ENCODE measurements around the gene TRANK1.

The TRANK1 gene

DNA sequence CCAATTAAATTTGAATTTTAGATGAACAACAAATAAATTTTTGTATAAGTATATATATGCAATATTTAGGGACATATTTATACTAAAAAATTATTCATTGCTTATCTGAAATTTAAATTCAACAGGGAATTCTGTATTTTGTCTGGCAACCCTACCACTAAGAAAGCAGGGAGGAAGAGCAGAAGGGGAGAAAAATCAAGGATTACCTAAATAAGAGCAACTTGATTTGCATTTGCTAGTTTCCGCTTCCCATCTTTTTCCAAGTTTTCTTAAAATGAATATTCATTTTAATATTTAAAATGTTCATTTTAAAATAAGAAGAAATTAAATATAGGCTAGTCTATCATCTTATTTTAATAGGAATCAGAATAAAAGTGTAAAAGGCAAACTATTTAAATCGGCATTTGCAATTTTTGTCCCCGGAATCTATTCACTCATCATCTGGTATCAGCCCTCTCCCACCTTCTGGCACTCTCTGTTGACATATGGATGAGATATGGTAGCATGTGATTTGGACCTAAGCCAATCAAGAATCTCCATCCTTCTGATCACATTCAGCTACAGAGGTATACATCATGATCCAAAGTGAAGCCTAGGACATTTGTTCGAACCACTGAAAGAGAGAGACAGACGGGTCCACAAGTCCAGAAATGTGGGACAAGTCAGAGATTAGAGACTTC, 82.6 kb downstream of the TRANK1 start:
- Mint-ChIP-seq H3K27ac (peak overlapping the region in 1 of 2 donors; percentile 75), H3K36me3 (ENCODE audit: insufficient read depth) (peaks cover 63% of the 10 kb centered on the region)

DNA sequence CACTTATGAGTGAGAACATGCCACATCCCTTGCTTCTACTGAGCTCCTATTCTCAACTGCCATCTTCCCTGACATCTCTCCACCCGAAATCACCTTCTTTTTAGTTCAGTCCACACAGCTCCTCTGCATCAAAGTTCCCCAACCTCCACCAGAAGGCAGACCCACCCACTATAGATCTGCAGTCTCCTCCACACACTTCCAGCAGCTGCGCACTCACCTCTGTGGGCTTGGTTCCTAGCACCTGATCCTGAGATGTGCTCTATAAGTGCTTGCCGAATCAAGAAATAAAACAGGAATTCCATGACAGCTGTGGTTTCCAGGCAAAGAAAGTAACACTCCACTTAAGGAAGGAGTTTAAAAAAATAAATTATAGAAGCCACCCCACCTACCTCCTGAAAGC, 85.4 kb downstream of the TRANK1 start:
- Mint-ChIP-seq H3K4me3 (no peak overlapping the region), H3K4me1 (ENCODE audit: low read depth in 2 of 2) (peaks cover 12 to 17% of the 10 kb centered on the region in 2 donors), H3K27ac (peak overlapping the region in 1 of 2 donors; percentile 75), H3K27me3 (no peaks in the 10 kb centered on the region), H3K36me3 (ENCODE audit: insufficient read depth) (peaks cover 81% of the 10 kb centered on the region), H3K9me3 (no peaks in the 10 kb centered on the region)
- no peak for DNase-seq
- no peak for ATAC-seq (replicated peaks)

More for the DNA sequence above, 82.6 kb downstream of the TRANK1 start:
- peaks cover 22 to 25% of the 10 kb centered on the region in 2 donors for H3K4me1 Mint-ChIP-seq (ENCODE audit: low read depth in 2 of 2)
- ATAC-seq (replicated peaks) = no peak
- H3K27me3 Mint-ChIP-seq = no peaks in the 10 kb centered on the region
- DNase-seq = no peak
- H3K9me3 Mint-ChIP-seq = no peaks in the 10 kb centered on the region
- no peak overlapping the region for H3K4me3 Mint-ChIP-seq

DNA sequence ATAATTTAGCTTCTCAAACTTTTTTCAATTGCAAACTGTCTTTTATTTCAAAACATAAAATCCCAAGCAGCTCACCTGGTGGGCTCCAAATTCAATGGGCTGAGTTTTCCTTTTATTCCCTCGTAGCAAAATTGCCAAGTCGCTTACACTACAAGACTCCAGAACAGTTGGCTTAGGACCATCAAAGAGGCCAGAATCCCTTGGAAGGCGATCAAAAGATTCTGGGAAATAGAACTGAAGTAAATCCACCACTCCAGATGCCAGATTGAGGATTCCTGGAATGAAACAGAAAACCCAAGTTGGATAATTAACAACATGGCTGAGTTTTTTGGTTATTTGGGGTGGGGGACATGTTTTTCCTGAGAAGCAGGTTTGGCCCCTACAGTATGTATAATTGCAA, 92.8 kb downstream of the TRANK1 start:
- H3K27me3 Mint-ChIP-seq = no peaks in the 10 kb centered on the region
- no peak for DNase-seq
- peaks cover 87% of the 10 kb centered on the region for H3K36me3 Mint-ChIP-seq (ENCODE audit: insufficient read depth)
- no peak overlapping the region for H3K4me3 Mint-ChIP-seq
- H3K27ac Mint-ChIP-seq = no peak overlapping the region
- peaks cover 10 to 28% of the 10 kb centered on the region in 2 donors for H3K4me1 Mint-ChIP-seq (ENCODE audit: low read depth in 2 of 2)
- no peaks in the 10 kb centered on the region for H3K9me3 Mint-ChIP-seq
- no peak for ATAC-seq (replicated peaks)

DNA sequence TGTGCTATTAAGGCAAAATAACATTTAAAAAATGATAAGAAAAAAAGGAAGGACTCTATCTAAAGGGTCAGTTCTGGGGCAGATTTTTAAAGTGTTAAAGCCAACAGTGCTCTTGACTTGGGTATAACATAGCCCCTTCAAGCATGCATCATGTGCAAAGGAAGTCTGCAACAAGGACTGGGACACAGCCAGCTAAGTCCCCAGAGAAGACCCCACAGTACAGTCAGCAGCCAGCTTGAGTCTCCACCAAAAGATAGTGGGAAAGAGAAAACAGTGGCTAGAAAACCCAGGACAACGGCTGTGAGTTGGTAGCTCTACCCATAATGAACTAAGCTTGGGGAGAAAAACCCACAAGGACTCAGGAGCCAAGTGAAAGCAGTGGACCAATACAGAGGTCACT, 94.1 kb downstream of the TRANK1 start:
- H3K27me3 Mint-ChIP-seq = no peaks in the 10 kb centered on the region
- H3K9me3 Mint-ChIP-seq = no peaks in the 10 kb centered on the region
- peaks cover 7 to 28% of the 10 kb centered on the region in 2 donors for H3K4me1 Mint-ChIP-seq (ENCODE audit: low read depth in 2 of 2)
- no peak overlapping the region for H3K4me3 Mint-ChIP-seq
- peaks cover 87% of the 10 kb centered on the region for H3K36me3 Mint-ChIP-seq (ENCODE audit: insufficient read depth)
- ATAC-seq (replicated peaks) (no peak), DNase-seq (no peak)
- H3K27ac Mint-ChIP-seq = peak overlapping the region in 1 of 2 donors; percentile 8

DNA sequence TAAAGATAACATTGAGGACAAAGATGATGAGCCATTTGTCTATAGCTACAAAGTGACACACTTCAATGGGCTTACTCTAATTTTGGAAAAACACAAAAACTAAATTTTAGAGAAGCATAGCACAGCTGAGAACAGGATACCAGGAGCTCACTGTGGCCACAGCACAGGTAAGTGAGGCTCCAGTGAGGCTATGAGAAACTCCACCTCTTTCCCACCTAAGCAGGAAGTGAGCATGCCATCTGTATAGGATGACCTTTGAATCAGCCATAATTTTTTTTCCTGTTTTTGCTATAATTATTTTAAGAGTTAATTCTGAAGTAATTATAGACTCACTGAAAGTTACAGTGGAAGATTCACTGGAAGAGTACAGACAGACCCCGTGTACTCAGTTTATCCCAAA, 98.4 kb downstream of the TRANK1 start:
- H3K36me3 Mint-ChIP-seq (ENCODE audit: insufficient read depth) = peaks cover 79% of the 10 kb centered on the region
- H3K27me3 Mint-ChIP-seq = no peaks in the 10 kb centered on the region
- DNase-seq (no peak), ATAC-seq (replicated peaks) (no peak)
- peaks cover 0 to 2% of the 10 kb centered on the region in 2 donors for H3K9me3 Mint-ChIP-seq
- H3K4me1 Mint-ChIP-seq (ENCODE audit: low read depth in 2 of 2) = peaks cover 26 to 55% of the 10 kb centered on the region in 2 donors
- H3K4me3 Mint-ChIP-seq = no peak overlapping the region
- H3K27ac Mint-ChIP-seq = peak overlapping the region; percentile 46 to 68

DNA sequence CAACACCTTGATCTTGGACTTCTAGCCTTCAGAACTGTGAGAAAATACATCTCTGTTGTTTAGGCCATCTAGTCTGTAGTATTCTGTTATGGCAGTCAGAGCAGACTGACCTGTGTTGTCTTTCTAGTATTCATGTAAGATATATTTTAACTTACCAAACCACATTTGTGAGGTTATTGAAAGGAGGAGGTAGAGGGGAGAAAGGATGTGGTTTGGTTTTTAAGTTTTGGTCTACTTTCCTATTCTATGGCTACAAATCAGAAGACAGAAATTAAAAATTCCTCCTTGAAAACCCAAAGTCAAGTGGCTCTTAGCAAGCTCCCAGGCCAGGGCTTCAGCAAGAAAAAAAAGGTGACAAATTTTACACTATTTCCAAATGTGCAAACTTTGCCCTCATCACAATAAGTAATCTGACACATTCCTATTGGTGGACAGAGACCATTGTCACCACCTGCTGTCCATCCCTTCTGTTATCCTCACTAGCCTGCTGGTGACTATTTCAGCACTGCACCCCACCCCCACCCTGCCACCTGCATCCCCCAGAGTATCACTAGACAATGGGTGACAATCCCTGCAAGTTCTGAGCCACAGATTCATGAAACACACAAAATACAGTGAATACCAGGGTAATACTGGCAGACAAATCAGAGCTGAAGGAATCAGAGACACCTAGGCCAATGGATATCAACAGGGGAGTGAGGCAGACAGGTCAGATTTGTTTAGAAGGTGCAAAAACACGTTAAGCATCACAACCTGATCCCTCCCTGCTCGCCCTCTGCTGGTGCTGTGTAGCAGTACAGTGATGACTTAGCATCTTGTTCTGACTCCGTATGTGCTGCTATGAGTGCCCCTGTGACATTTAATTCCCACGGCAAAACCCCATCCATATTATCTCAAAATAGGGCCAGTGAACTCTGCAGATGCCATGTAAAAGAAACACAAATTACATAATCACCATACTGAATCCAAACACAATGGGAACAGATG, 101.5 kb downstream of the TRANK1 start:
- peaks cover 0 to 3% of the 10 kb centered on the region in 2 donors for H3K9me3 Mint-ChIP-seq
- H3K27ac Mint-ChIP-seq = peak overlapping the region; percentile 57 to 73
- peak; percentile 86 for ATAC-seq (replicated peaks)
- peak overlapping the region; percentile 40 to 52 for H3K4me3 Mint-ChIP-seq
- DNase-seq = peak; percentile 45 to 59 (median 55)
- peaks cover 63% of the 10 kb centered on the region for H3K36me3 Mint-ChIP-seq (ENCODE audit: insufficient read depth)
- H3K4me1 Mint-ChIP-seq (ENCODE audit: low read depth in 2 of 2) = peaks cover 27 to 47% of the 10 kb centered on the region in 2 donors
- no peaks in the 10 kb centered on the region for H3K27me3 Mint-ChIP-seq

DNA sequence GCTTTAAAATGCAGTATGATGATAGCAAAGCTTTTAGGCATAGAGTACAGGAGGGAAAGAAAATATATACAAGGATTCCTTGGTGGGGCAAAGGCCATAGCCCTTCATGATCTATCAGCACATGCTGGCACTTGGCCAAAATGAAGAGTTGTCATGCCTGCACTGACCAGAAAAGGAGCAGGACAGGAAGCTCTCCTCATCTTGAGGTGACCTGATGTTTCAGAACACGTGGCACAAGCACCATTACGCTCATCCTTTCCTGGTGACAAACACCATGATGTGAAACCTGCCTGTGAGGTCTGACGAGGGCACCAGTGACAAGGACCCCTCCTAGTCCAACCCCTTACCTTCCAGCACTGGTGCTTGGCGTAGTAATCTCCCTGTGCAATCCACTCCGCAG, 102.6 kb downstream of the TRANK1 start:
- peaks cover 62% of the 10 kb centered on the region for H3K36me3 Mint-ChIP-seq (ENCODE audit: insufficient read depth)
- H3K9me3 Mint-ChIP-seq = peaks cover 0 to 3% of the 10 kb centered on the region in 2 donors
- ATAC-seq (replicated peaks) (no peak), DNase-seq (no peak)
- H3K27ac Mint-ChIP-seq = peak overlapping the region in 1 of 2 donors; percentile 57
- no peaks in the 10 kb centered on the region for H3K27me3 Mint-ChIP-seq
- H3K4me1 Mint-ChIP-seq (ENCODE audit: low read depth in 2 of 2) = peaks cover 27 to 46% of the 10 kb centered on the region in 2 donors
- H3K4me3 Mint-ChIP-seq = peak overlapping the region in 1 of 2 donors; percentile 52

DNA sequence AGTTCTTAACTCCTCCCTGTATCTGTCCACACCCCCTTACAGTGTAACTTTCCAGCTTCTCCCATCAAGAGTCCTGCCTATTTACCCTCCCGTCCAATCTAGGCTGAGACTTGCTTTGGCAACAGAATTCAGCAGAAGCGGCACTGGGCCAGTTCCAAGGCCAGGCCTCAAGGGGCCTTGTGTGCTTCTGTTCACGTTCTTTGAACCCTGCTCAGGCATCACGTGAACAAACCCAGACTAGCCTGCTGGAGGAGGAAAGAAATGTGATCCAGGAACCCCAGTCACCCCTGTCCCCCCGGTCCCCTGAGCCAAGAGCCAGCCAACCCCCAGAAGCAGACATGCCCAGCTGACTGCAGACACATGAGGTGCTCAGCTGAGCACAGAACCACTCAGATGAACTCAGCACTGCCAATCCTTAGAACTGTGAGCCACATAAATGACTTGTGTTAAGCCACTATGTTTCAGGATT, 104.4 kb downstream of the TRANK1 start:
- Mint-ChIP-seq H3K27ac (peak overlapping the region in 1 of 2 donors; percentile 42), H3K9me3 (peaks cover 0 to 3% of the 10 kb centered on the region in 2 donors)
- ATAC-seq (replicated peaks) = no peak

DNA sequence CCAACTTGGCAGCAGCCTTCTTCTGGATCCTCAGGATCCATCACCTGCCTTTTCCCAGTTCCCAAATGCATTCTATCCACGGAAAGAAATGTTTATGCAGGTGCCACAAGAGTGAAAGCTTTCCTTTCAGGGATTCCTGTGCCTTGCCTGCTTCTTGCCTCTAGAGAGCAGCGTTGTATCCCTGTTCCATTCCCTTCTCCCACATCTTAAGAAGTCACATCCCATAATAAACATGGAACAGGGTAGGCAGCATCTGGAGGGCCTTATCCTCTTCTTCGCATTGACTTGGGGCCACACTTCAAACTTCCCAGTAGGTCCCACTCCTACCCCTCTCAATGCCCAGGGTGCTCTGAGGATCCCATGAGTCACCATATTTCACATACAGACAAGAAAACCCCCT, 107.8 kb downstream of the TRANK1 start:
- Mint-ChIP-seq H3K36me3 (ENCODE audit: insufficient read depth) (peaks cover 66% of the 10 kb centered on the region), H3K27ac (peak overlapping the region; percentile 44 to 78)

More for the DNA sequence above, 104.4 kb downstream of the TRANK1 start:
- no peak overlapping the region for H3K4me3 Mint-ChIP-seq
- H3K4me1 Mint-ChIP-seq (ENCODE audit: low read depth in 2 of 2) = peaks cover 27 to 46% of the 10 kb centered on the region in 2 donors
- no peak for DNase-seq
- H3K36me3 Mint-ChIP-seq (ENCODE audit: insufficient read depth) = peaks cover 54% of the 10 kb centered on the region
- H3K27me3 Mint-ChIP-seq = no peaks in the 10 kb centered on the region

DNA sequence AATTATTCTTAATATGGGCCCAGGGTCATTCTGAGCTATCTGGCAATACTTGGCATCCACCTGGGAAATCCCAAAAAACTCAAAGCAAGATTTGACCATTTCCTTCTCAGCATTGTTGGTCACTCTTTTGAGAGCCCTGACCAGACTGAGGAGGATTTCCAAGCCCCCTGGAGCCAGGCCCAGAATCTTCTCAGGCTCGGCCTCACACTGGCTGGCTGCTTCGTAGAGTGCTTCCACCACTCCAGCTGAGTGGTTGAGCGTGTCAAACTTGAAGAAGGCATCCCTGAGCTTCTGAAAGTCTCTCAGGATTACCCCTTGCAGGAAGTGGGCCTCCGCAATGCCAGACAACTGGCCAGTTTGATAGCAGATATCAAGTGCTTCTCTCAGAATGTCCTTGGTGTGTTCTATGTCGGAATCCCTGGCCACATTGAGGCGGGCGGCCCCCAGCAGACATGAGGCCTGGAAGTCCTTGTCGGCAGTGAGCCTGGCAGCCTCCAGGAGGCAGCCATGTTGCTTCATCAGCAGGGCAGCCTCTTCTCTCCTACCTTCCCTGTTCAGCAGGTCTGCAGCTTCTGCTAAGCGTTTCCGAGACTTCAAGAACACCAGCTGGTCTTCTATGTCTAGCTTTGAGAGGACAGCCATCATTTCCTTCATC, 111.6 kb downstream of the TRANK1 start:
- Mint-ChIP-seq H3K36me3 (ENCODE audit: insufficient read depth) (peaks cover 80% of the 10 kb centered on the region), H3K4me3 (no peak overlapping the region), H3K4me1 (ENCODE audit: low read depth in 2 of 2) (peaks cover 0 to 9% of the 10 kb centered on the region in 2 donors), H3K9me3 (no peaks in the 10 kb centered on the region), H3K27ac (no peak overlapping the region), H3K27me3 (no peaks in the 10 kb centered on the region)
- no peak for ATAC-seq (replicated peaks)
- no peak for DNase-seq

More for the DNA sequence above, 107.8 kb downstream of the TRANK1 start:
- H3K9me3 Mint-ChIP-seq = peaks cover 0 to 3% of the 10 kb centered on the region in 2 donors
- H3K4me3 Mint-ChIP-seq = no peak overlapping the region
- ATAC-seq (replicated peaks) (no peak), DNase-seq (no peak)
- peaks cover 6 to 22% of the 10 kb centered on the region in 2 donors for H3K4me1 Mint-ChIP-seq (ENCODE audit: low read depth in 2 of 2)
- no peaks in the 10 kb centered on the region for H3K27me3 Mint-ChIP-seq

DNA sequence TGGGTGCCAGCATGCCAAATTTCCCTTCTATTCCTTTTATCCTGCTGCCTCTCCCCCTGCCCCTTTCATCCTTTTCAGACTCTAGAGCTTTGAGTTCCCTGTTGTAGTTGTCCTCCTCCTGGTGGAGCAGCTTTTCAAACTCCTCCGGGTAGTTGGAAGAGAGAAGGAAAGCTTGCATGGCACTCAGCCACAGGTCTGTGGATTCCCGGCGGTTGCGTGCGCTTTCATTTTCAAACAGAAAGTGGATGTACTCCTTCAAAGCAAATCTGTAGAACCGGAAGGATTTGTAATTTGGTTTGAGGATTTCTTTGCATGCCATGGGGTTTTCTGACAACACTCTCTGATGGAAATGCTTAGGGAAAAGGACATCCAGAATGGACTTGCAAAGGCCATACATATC, 112.4 kb downstream of the TRANK1 start:
- no peak for DNase-seq
- peaks cover 0 to 8% of the 10 kb centered on the region in 2 donors for H3K4me1 Mint-ChIP-seq (ENCODE audit: low read depth in 2 of 2)
- H3K4me3 Mint-ChIP-seq = no peak overlapping the region
- H3K27me3 Mint-ChIP-seq = no peaks in the 10 kb centered on the region
- peaks cover 82% of the 10 kb centered on the region for H3K36me3 Mint-ChIP-seq (ENCODE audit: insufficient read depth)
- ATAC-seq (replicated peaks) = no peak
- no peak overlapping the region for H3K27ac Mint-ChIP-seq
- H3K9me3 Mint-ChIP-seq = no peaks in the 10 kb centered on the region

DNA sequence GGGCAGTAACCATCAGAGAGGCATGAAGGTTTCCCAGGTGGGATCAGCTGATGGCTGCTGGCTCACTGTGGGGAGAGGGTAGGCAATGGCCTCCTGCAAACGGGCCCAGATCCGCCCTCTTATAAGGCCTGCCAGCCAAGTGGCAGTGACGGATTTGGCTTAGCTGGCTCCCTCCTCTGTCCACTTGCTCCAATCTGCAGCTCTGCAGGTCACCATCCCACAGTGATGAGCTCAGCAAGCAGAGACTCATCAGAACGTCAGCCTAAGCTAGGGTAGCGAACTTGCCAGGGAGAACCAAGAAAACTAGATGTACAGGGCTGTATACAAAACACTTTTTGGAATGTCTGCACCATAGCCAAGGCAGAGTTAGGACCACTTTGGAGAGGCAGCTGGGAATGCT, 117.7 kb downstream of the TRANK1 start:
- no peaks in the 10 kb centered on the region for H3K27me3 Mint-ChIP-seq
- H3K4me3 Mint-ChIP-seq = no peak overlapping the region
- H3K4me1 Mint-ChIP-seq (ENCODE audit: low read depth in 2 of 2) = peaks cover 0 to 5% of the 10 kb centered on the region in 2 donors
- H3K9me3 Mint-ChIP-seq = no peaks in the 10 kb centered on the region
- peak overlapping the region in 1 of 2 donors; percentile 16 for H3K27ac Mint-ChIP-seq
- peaks cover 57% of the 10 kb centered on the region for H3K36me3 Mint-ChIP-seq (ENCODE audit: insufficient read depth)
- ATAC-seq (replicated peaks) (no peak), DNase-seq (no peak)

DNA sequence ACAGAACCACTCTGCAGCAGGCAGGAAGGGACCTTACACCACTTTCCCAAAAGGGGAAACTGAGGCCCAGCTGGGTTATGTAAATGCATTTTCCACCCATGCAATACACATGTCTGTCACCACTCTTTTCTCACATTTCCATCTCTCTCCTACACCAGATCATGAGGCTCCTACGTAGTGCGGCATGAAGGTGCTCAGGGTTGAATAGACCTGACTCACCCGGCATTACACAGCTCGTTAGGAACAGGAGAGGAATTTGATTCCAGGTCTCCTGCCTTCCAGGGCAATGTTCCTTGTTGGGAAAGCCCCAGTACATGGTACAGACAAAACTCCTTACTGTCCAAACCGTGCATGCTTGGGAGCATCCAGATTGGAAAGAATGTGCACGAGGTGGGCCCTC, 118.6 kb downstream of the TRANK1 start:
- Mint-ChIP-seq H3K9me3 (no peaks in the 10 kb centered on the region), H3K27me3 (no peaks in the 10 kb centered on the region), H3K4me1 (ENCODE audit: low read depth in 2 of 2) (peaks cover 0 to 5% of the 10 kb centered on the region in 2 donors), H3K27ac (peak overlapping the region in 1 of 2 donors; percentile 68), H3K4me3 (no peak overlapping the region), H3K36me3 (ENCODE audit: insufficient read depth) (peaks cover 54% of the 10 kb centered on the region)
- DNase-seq (no peak), ATAC-seq (replicated peaks) (no peak)

Data from effector memory CD8-positive, alpha-beta T cell (primary cell).